ENCODE results near the gene FUT7.

- TF ChIP-seq CTCF (IDR thresholded peaks at IDR 0.05; ENCODE audit: insufficient read depth, low read length, poor library complexity, severe bottlenecking), result no peak
- no peak for TF ChIP-seq EZH2phosphoT487 (conservative IDR thresholded peaks at IDR 0.05; ENCODE audit: low read length)
Observed at GRCh38 chr9:136983656-136984314, 48.1 kb downstream of the FUT7 start.

Data from SU-DHL-6 (cell line).